Loucy (cell line): ENCODE measurements around the gene FHOD1.

Source experiments
- CTCF ChIP-seq: fragments of 200-600 bp; sonication (generic); conservative IDR thresholded peaks from 2 replicates; pipeline ENCODE4 v1.5.1; 2014; ENCODE audit warnings: mild to moderate bottlenecking, antibody characterized with exemption, low read length
- EZH2phosphoT487 ChIP-seq: fragments of 200-600 bp; IDR thresholded peaks from 2 replicates; pipeline ENCODE4 v1.6.1; 2018; ENCODE audit warnings: antibody characterized with exemption, mild to moderate bottlenecking, moderate library complexity, borderline replicate concordance

GRCh38 chr16:67283039-67283825, 36.0 kb upstream of the FHOD1 start:
- TF ChIP-seq CTCF (peak; percentile 19; the same call in 1 of the 2 replicates), EZH2phosphoT487 (no peak)
